ENCODE data around the gene KRTAP4-9. TPM values are rescaled to one million over a fixed set of nuclear protein-coding genes. Genes with fewer than 3 reads are reported as not detected.
"Not testable (repeated sequence)": the region's sequence is repeated elsewhere in the genome, so short reads cannot be mapped to it uniquely, and the experiment has no call there.

Gene KRTAP4-9
- polyA plus RNA-seq, 4 donors, result not detected

DNA sequence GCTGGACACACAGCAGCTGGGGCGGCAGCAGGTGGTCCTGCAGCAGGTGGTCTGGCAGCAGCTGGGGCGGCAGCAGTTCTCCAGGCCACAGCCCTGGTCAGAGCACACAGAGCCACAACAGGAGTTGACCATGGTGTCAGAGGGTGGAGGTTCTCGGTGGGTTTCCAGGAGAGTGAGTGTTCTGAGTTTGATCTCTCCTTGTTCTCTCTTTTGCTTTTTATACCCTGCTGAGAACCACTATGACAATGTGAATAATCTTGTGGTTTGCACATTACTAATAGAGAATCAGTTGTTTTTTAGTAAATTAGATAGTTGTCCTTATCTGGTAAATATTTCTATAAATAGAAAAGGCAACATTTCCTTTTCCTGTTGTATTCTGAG, 18.8 kb downstream of the KRTAP4-9 start, which contains the start of gene KRTAP4-12:
Gene KRTAP4-12 (minus strand): TSS at position 192 of the 381 bp plus-strand sequence. CDS start 60 bp downstream, at position 132.
- not testable (repeated sequence) for DNase-seq (ENCODE audit: low read depth in 4 of 4, low spot score in 3 of 4)

DNA sequence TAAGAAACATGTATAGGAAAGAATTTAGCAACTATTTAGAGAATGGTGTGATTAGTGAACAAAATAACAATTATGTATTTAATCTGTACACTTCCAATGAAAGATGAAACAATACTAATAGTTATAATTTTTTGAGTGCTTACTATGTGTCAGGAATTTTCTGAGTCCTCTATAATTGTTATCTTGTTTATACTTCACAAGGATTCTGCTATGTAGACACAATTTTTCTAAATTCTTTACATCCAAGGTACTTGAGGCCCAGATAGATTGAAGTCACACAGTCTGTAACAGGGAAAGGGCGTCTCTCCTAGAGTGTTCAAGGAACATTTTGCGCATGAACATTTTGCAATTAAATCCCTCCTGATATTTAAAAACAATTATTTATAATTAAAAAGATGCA, 19.9 kb downstream of the KRTAP4-9 start:
- DNase-seq (ENCODE audit: low read depth in 4 of 4, low spot score in 3 of 4), result no peak

DNA sequence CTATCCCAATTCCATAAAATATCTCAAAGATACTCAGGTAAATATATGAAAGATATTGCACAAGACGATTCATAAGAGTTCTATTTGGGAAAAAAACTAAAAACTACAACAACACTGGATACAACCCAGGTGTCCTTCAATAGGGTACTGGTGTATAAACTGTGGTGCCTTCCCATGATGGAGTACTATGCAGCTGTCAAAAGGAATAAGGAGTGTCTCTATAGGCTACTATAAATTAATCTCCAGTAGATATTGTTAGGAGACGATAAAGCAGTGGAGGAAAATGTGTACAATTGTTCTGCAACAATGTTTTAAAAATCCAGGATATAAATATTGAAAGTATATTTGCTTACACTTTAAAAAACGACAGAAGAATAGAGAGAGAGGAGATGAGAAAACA, 21.2 kb downstream of the KRTAP4-9 start:
- no peak for DNase-seq (ENCODE audit: low read depth in 4 of 4, low spot score in 3 of 4)

DNA sequence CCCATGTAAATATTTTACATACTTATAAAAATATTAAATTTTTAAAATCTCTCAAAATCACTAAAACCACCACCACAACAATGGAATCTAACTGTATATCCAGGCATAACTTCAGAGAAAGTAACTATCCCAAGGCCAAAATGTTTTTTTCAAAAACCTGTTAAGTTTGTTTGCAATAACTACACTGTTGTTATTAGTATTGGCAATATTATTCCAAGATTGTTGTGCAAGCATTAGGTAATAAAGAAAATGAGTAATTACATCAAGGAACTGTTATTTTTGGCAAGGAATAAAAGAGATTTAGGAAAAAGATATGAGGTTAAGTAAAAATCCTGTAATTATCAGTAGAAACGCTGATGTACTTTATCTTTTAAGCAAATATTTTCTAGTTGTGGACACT, 22.2 kb downstream of the KRTAP4-9 start:
- no peak for DNase-seq (ENCODE audit: low read depth in 4 of 4, low spot score in 3 of 4)

DNA sequence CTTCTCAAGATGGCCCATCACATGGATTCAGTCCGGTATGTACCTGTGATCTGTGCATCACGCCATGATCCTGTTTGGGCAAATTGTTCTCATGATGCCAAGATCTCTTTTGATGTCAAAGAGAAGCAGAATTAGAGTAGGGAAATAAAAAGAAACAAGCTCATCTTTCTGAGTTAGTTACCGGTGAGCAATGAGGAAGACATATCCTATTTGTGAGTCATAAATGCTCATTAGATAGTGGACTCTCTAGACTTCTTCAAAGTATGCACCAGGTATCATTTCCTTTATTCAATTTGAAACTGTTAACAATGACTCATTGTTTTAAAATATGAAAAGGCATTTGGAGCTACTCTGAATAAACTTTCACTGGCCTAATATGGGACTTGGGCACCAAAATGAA, 26.8 kb downstream of the KRTAP4-9 start:
- DNase-seq (ENCODE audit: low read depth in 4 of 4, low spot score in 3 of 4), result no peak

DNA sequence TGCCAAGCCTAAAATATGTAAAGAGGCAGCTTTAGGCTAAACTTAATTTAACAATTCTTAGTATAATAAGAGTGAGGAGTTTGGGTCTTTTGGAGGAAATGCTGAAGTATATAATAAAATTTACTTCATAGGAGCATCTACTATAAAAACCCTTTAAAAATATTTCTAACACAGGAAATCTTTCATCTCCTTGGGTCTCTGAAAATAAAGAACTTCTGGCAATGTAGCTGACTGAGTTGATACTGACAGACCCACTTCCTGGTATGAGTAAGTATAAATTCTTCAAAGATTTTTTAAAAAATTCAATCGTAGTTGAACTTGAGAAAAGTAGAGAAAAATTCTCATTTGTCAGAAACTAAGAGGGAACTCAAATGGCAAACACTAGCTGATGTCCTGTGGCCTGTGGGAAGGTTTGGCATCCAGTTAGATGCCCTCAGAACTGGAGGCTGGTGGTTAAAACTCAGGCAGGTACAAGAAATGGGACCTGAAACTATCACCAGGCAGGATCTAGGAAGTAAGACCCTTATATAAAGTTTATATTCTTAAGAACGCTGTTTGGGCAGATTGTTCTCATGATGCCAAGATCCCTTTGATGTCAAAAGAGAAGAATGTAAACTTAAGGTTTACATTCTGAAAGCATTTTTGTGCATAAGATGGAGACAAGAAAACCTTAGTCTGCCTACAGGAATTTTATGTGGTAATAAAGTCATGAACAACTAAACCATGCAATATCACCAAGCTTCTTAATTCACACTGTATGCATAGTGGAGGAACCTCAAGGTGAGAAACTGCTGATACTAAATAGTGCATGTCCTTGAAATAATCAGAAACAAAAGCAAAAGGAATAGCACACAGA, 28.9 kb downstream of the KRTAP4-9 start:
- DNase-seq (ENCODE audit: low read depth in 4 of 4, low spot score in 3 of 4), result no peak

DNA sequence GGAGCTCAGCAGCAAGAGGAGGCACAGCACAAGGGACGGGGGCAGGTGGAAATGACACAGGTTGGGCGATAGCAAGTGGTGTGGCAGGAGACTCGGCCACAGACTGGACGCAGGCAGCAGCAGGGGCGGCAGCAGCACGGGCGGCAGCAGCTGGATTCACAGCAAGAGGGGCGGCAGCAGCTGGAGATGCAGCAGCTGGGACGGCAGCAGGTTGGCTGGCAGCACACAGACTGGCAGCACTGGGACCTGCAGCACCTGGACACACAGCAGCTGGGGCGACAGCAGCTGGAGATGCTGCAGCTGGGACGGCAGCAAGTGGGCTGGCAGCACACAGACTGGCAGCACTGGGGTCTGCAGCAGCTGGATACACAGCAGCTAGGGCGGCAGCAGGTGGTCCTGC, 34.7 kb downstream of the KRTAP4-9 start:
- not testable (repeated sequence) for DNase-seq (ENCODE audit: low read depth in 4 of 4, low spot score in 3 of 4)

DNA sequence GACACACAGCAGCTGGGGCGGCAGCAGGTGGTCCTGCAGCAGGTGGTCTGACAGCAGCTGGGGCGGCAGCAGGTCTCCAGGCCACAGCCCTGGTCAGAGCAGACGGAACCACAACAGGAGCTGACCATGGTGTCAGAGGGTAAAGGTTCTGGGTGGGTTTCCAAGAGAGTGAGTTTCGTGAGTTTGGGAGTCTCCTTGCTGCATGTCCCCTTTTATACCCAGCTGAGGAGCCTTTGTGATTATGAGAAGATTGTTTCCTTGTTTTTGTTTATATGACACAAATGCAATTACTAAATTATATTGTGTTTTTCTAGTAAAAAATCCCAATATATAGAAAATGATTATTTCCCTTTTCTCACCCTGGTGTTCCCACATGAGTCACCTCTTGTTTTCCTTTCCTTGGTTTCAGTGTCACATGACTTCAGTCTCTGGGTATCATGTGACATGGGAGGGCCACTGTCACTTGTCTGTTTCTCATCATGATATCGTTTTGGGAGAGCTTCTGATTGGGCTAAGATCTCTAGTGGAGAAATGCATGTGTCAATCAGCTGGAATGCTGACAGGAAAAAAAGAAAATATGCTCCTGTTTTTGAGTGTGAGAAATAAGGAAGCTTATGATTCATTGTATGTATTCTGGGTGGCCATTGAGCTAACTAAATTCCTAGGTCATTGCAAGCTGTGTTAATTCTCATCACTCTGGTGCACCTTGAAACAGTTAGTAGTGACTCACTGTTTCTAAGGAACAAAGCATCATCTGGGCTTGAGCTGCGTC, 35.4 kb downstream of the KRTAP4-9 start, which contains the start of gene KRTAP4-6:
Gene KRTAP4-6 (minus strand): TSS at position 185 of the 772 bp plus-strand sequence. CDS start 57 bp downstream, at position 128.
- DNase-seq (ENCODE audit: low read depth in 4 of 4, low spot score in 3 of 4), result no peak

DNA sequence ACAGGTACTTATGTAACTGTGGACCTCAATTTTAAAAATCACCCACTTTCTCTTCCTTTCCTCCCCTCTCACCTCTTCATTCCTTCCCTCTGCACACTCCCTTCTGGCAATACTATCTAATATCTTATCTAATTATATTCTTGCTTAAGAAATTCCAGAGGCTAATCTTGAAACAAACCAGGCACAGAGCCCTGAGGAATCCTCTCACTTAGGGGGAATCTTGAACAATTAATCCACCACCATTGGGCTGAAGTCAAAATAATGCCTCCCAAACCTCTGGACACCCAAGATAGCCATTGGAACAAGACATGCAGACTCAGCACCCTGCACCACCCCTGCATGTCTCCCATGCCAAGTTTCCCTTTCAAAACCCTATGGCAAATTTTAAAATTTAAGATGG, 36.2 kb downstream of the KRTAP4-9 start:
- no peak for DNase-seq (ENCODE audit: low read depth in 4 of 4, low spot score in 3 of 4)

DNA sequence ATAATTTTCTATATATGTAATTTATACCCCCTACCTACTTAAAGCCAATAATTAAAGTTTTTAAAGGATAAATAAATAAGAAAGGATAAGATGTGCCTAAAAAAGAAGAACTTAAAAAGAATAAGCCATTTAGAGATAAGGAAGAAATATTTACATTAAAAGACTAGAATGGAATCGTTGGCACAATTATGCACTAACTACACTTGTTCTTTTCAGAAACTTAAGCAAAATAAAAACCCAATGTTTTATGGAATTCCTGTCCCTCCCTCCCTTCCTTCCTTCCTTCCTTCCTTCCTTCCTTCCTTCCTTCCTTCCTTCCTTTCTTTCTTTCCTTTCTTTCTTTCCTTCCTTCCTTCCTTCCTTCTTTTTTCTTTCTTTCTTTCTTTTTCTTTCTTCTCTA, 39.7 kb downstream of the KRTAP4-9 start:
- DNase-seq (ENCODE audit: low read depth in 4 of 4, low spot score in 3 of 4), result no peak

DNA sequence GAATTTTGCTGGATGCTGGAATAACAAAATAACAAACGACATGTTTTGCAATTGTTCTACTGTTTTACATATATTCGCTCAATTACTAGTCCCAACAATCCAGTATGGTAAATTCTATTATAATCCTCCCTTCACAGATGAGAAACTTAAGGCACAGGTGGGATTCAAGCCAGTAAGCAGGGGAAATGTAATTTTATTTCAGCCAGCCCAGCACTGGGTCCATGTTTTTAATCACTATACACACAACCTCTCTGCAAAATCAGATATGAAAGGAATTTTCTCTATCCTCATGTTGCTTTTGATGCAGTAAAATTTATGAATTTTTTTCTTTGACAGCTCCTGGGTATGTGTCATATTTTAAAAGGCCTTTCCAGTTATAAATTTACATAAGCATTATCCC, 40.1 kb downstream of the KRTAP4-9 start:
- no peak for DNase-seq (ENCODE audit: low read depth in 4 of 4, low spot score in 3 of 4)

DNA sequence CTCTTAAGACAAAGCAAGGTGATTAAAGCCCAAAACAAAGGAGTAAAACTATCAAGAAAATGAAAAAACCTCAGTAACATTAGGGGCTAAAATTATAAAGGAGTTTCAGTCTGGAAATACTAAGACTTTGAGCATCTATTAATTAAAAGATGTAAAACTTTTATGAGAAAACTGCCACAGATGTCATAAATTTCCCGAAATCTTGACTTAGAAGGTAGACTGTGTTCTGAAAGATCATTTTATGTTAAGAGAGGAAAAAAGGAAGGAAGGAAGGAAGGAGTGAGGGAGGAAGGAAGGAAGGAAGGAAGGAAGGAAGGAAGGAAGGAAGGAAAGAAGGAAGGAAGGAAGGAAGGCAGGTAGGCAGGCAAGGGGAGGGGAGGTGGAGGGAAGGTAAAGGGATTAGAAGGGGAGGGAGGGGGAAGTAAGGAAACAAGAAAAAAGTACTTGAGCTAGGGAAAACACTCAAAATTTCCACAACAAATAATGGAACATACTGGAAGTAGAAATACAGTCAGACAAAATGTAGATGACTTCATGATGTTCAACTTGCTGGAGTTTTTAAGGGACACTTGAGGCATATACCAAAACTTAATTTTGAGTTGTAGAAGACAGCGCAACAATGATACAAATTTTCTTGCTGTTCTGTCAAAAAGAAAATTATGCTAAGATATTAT, 42.5 kb downstream of the KRTAP4-9 start:
- no peak for DNase-seq (ENCODE audit: low read depth in 4 of 4, low spot score in 3 of 4)

DNA sequence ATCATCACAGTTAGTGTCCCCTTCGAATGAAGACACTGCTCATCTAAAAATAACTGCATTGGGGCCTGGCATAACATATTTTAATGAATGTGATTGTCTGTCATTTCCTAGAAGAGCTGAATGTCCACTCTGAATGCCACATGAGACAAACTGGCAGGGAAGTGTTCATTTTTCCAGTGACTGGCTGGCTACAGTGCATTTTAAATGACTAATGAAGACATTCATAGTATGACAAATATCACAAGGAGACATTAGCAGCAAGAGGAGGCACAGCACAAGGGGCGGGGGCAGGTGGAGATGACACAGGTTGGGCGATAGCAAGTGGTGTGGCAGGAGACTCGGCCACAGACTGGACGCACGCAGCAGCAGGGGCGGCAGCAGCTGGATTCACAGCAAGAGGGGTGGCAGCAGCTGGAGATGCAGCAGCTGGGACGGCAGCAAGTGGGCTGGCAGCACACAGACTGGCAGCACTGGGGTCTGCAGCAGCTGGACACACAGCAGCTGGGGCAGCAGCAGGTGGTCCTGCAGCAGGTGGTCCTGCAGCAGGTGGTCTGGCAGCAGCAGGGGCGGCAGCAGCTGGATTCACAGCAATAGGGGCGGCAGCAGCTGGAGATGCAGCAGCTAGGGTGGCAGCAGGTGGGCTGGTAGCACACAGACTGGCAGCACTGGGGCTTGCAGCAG, 43.9 kb downstream of the KRTAP4-9 start:
- DNase-seq (ENCODE audit: low read depth in 4 of 4, low spot score in 3 of 4), result not testable (repeated sequence)

DNA sequence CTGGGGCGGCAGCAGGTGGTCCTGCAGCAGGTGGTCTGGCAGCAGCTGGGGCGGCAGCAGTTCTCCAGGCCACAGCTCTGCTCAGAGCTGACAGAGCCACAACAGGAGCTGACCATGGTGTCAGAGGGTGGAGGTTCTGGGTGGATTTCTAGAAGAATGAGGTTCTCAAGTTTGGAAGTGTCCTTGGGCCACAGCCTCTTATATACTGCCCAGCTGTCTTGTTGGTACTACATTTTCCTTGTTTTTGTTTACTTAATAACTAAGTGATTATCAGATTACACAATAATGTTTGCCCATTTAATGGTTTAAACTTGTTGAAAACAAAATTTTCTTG, 44.4 kb downstream of the KRTAP4-9 start, which contains the start of gene KRTAP4-5:
Gene KRTAP4-5 (minus strand): TSS at position 174 of the 334 bp plus-strand sequence. CDS start 58 bp downstream, at position 116.
- no peak for DNase-seq (ENCODE audit: low read depth in 4 of 4, low spot score in 3 of 4)

DNA sequence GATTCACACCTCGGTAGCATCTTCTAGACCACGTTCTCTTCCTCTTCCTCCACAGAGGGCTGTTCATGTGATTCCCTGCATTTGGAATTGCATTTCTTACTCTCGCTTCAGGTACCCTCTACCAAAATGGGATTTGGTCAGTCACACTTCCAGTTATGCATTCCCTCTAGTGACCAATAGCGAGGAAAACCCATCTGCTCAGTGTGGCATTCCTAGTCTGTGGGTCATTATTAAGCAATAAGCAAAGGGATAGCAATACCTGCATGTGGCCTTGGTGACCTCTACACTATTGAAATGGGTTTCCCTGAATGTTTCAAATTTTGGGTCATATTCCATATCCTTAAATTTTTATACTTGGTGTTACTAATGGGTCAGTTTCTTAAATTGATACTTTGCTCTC, 44.8 kb downstream of the KRTAP4-9 start:
- no peak for DNase-seq (ENCODE audit: low read depth in 4 of 4, low spot score in 3 of 4)

DNA sequence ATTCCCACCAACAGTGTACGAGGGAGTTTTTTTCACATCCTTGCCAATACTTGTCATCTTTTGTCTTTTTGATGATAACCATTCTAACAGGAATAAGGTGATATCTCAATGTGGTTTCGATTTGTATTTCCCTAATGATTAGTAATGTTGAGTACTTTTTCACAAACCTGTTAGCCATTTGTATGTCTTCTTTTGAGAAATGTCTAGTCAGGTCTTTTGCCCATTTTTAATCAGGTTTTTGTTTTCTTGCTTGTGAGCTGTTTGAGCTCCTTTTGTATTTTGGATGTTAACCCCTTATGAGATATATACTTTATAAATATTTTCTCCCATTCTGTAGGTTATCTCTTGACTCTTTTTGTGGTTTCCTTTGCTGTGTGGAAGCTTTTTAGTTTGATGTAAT, 46.3 kb downstream of the KRTAP4-9 start:
- DNase-seq (ENCODE audit: low read depth in 4 of 4, low spot score in 3 of 4), result no peak

DNA sequence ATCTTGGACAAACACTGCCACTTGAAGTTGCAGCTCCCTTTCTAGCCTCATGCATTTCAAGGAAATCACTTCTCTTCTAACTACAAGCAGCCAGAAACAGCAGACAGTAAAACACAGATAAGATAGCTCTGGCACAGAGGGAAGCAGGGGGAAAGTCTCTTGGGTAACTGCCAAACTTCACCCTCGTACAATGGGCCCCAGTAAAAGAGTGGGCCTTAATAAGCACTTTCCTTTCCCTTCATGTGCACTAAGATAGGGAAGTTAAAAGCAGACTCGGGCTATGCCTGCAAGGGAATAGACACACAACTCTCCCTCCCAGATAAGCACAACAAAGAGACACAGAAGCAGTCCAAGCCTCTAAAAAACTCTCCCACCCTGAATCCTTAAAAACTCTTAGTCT, 48.7 kb downstream of the KRTAP4-9 start:
- no peak for DNase-seq (ENCODE audit: low read depth in 4 of 4, low spot score in 3 of 4)

Data from right renal pelvis (tissue), 4 donors.